ENCODE data around the gene MOAP1. TPM values are rescaled to one million over a fixed set of nuclear protein-coding genes. Genes with fewer than 3 reads are reported as not detected.
A peak's percentile ranks its signal among the peaks of the same experiment; 100 is the strongest.
"Not testable (repeated sequence)": the region's sequence is repeated elsewhere in the genome, so short reads cannot be mapped to it uniquely, and the experiment has no call there.

MOAP1 gene
- polyA plus RNA-seq, 1 experiment, result 15.5 TPM

- no peak for DNase-seq (ENCODE audit: low read depth)
- TF ChIP-seq, protein P1, sequence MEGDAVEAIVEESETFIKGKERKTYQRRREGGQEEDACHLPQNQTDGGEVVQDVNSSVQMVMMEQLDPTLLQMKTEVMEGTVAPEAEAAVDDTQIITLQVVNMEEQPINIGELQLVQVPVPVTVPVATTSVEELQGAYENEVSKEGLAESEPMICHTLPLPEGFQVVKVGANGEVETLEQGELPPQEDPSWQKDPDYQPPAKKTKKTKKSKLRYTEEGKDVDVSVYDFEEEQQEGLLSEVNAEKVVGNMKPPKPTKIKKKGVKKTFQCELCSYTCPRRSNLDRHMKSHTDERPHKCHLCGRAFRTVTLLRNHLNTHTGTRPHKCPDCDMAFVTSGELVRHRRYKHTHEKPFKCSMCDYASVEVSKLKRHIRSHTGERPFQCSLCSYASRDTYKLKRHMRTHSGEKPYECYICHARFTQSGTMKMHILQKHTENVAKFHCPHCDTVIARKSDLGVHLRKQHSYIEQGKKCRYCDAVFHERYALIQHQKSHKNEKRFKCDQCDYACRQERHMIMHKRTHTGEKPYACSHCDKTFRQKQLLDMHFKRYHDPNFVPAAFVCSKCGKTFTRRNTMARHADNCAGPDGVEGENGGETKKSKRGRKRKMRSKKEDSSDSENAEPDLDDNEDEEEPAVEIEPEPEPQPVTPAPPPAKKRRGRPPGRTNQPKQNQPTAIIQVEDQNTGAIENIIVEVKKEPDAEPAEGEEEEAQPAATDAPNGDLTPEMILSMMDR (IDR thresholded peaks at IDR 0.05; ENCODE audit: insufficient read depth, low read depth, low read length), result no peak
- POLR2A ChIA-PET, result no interaction called here
- Histone ChIP-seq H3K27me3 (ENCODE audit: control insufficient read depth, insufficient read depth, low read length) (no peaks in the 10 kb centered on the region), H3K4me3 (ENCODE audit: low read depth, low read length) (peak overlapping the region; percentile 99), H3K36me3 (ENCODE audit: control insufficient read depth, insufficient read depth, low read length) (no peaks in the 10 kb centered on the region; the same call in none of the 2 replicates)
- CTCF ChIA-PET, result interaction anchor here (0.5 to 1.3 kb wide), 7 partner anchors 10 to 304 kb away, joined by 3 to 5 read pairs (median 4); partner anchors contain the start of genes GON7 and UBR7
These were observed 638 bp upstream of the MOAP1 start for GRCh38 chr14:93185349-93185720.

DNA sequence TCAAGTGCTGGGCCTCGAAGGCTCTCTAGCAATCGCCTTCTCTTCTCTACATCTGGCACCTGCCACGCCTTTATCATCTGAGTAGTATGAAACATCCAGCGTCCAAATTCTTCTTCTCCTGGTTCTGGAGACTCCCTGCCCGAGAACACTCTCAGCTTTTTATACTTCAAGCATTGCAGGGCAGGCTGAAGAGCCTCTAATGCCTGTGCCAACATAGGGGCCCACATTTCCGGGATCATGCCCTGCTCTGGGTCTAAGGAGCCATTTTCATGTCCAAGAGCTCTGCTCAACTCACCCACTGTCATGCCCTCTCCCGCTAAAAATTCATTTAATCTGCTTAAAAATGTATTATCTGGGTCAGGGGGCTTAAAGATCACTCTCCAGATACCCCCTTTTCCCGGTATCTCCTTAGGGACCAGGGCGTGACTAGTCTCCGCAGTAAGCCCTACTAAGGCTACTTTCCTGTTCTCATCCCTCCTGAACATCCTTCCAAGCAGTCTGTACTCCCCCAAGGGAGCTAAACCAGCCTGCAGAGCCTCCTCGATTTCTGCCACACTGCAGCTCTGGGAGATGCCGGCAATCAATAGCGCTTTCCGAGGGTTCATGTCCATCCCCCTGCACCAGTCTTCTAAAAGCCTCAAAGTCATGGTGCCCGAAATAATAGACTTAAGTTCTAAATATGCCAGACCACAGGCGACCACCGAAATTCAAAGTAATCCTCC, 940 bp downstream of the MOAP1 start:
- ChIA-PET POLR2A (no interaction called here), CTCF (interaction anchor here (0.6 to 1.0 kb wide), 3 partner anchors 71 to 645 kb away, joined by 3 to 4 read pairs (median 4); no protein-coding TSS in a partner anchor)
- DNase-seq (ENCODE audit: low read depth), result no peak

GRCh38 chr14:93175492-93175891, 9.2 kb downstream of the MOAP1 start:
- H3K4me3 ChIP-seq (ENCODE audit: low read depth, low read length), result no peak overlapping the region
- ChIA-PET CTCF (interaction anchor here (1.0 to 2.0 kb wide), 3 partner anchors 32 to 223 kb away, joined by 3 to 11 read pairs (median 7); no protein-coding TSS in a partner anchor), POLR2A (no interaction called here)
- DNase-seq (ENCODE audit: low read depth), result no peak
- TF ChIP-seq, protein P1 (IDR thresholded peaks at IDR 0.05; ENCODE audit: insufficient read depth, low read depth, low read length), result no peak
- peaks cover 3% of the 10 kb centered on the region; the same call in 1 of the 2 replicates for H3K27me3 ChIP-seq (ENCODE audit: control insufficient read depth, insufficient read depth, low read length)
- H3K36me3 ChIP-seq (ENCODE audit: control insufficient read depth, insufficient read depth, low read length), result no peaks in the 10 kb centered on the region

More for the DNA sequence above, 940 bp downstream of the MOAP1 start:
- Histone ChIP-seq H3K27me3 (ENCODE audit: control insufficient read depth, insufficient read depth, low read length) (no peaks in the 10 kb centered on the region), H3K4me3 (ENCODE audit: low read depth, low read length) (peak overlapping the region; percentile 99), H3K36me3 (ENCODE audit: control insufficient read depth, insufficient read depth, low read length) (no peaks in the 10 kb centered on the region; the same call in none of the 2 replicates)
- TF ChIP-seq, protein P1 (IDR thresholded peaks at IDR 0.05; ENCODE audit: insufficient read depth, low read depth, low read length), result no peak

- DNase-seq (ENCODE audit: low read depth); POLR2A ChIA-PET; H3K4me3 ChIP-seq (ENCODE audit: low read depth, low read length); H3K27me3 ChIP-seq (ENCODE audit: control insufficient read depth, insufficient read depth, low read length); H3K36me3 ChIP-seq (ENCODE audit: control insufficient read depth, insufficient read depth, low read length): not testable (repeated sequence)
- CTCF ChIA-PET, result interaction anchor here (1.2 kb wide), 1 partner anchor 62 kb away, joined by 3 read pairs; no protein-coding TSS in a partner anchor
These were observed 10.0 kb downstream of the MOAP1 start for GRCh38 chr14:93174731-93175130.

DNA sequence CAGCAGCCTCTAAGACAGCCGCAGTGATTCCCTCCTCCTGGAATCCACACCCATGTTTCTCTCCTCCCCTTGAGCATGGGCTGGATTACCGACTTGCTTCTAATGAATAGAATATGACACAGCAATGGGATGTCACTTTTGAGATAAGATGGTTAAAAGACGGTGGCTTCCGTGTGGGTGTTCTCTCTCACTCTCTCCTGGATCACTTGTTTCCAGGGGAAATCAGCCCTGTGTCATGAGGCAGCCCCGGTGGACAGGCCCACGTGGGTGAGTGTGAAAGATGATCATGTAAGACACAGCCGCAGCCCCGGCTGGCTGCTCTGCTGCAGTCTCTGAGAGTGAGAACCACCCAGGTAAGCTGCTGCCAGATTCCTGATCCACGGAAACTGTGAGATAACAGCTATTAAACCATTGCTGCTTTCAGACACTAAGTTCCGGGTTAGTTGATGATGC, 10.7 kb downstream of the MOAP1 start:
- Histone ChIP-seq H3K36me3 (ENCODE audit: control insufficient read depth, insufficient read depth, low read length) (no peaks in the 10 kb centered on the region), H3K27me3 (ENCODE audit: control insufficient read depth, insufficient read depth, low read length) (peaks cover 3% of the 10 kb centered on the region; the same call in 1 of the 2 replicates), H3K4me3 (ENCODE audit: low read depth, low read length) (no peak overlapping the region)
- ChIA-PET CTCF (interaction anchor here (1.0 to 1.9 kb wide), 3 partner anchors 11 to 222 kb away, joined by 3 to 6 read pairs (median 4); partner anchors contain the start of genes LYSET and MOAP1), POLR2A (no interaction called here)
- TF ChIP-seq, protein P1 (IDR thresholded peaks at IDR 0.05; ENCODE audit: insufficient read depth, low read depth, low read length), result no peak
- no peak for DNase-seq (ENCODE audit: low read depth)

Measured in BJ (cell line).